Measurements from ENCODE around the gene AMPH.

- TF ChIP-seq SUZ12 (IDR thresholded peaks at IDR 0.05), result no peak
- TF ChIP-seq NFRKB (IDR thresholded peaks at IDR 0.05), result no peak
- no peak for TF ChIP-seq TARDBP (IDR thresholded peaks at IDR 0.05)
- no peak for TF ChIP-seq FOXK2 (IDR thresholded peaks at IDR 0.05)
Observed at GRCh38 chr7:38373155-38373554, 258.0 kb downstream of the AMPH start.

Measured in HEK293T (cell line).